Measurements from ENCODE around the gene MAPK14.
"Not testable (repeated sequence)": the region's sequence is repeated elsewhere in the genome, so short reads cannot be mapped to it uniquely, and the experiment has no call there.

Gene MAPK14

DNA sequence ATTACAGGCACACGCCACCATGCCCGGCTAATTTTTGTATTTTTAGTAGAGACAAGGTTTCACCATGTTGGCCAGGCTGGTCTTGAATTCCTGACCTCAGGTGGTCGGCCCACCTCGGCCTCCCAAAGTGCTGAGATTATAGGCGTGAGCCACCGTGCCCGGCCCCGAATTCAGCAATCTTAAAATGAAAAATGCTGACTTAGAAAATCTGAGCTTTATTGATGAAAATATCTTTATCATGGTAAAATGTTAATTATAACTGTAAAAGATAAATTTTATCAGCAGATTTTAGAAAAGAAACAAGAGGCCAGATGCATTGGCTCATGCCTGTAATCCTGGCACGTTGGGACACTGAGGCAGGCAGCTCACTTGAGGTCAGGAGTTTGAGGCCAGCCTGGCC lies 39.6 kb upstream of the MAPK14 start:
- not testable (repeated sequence) for H4K91ac ChIP-seq (ENCODE audit: low read length); H3K4me1 ChIP-seq (ENCODE audit: control insufficient read depth, insufficient read depth, low read depth, low read length); H3K36me3 ChIP-seq (ENCODE audit: control insufficient read depth in 1 of 2, insufficient read depth in 2 of 2, low read depth in 1 of 2, low read length in 2 of 2); H2BK5ac ChIP-seq (ENCODE audit: low read depth, low read length, poor library complexity, severe bottlenecking); H3K4me2 ChIP-seq (ENCODE audit: low read length, poor library complexity, severe bottlenecking); H3K27me3 ChIP-seq (ENCODE audit: control insufficient read depth in 1 of 2, insufficient read depth in 1 of 2, low read length in 2 of 2); H2BK15ac ChIP-seq (ENCODE audit: low read depth, poor library complexity, severe bottlenecking); H3K4ac ChIP-seq (ENCODE audit: low read depth in 1 of 2, low read length in 2 of 2); H2AK5ac ChIP-seq (ENCODE audit: low read length, severe bottlenecking); H3K9ac ChIP-seq (ENCODE audit: low read length); H3K27ac ChIP-seq (ENCODE audit: low read length, poor library complexity, severe bottlenecking); H3K18ac ChIP-seq (ENCODE audit: low read depth in 1 of 2, low read length in 2 of 2); H2BK120ac ChIP-seq (ENCODE audit: low read depth, low read length); H3K79me1 ChIP-seq (replicated peaks; ENCODE audit: low read length, poor library complexity, severe bottlenecking); H3K4me3 ChIP-seq (ENCODE audit: insufficient read depth in 1 of 2, low read depth in 1 of 2, low read length in 2 of 2); H2BK12ac ChIP-seq (ENCODE audit: low read length in 2 of 2); H3K14ac ChIP-seq (ENCODE audit: low read length in 2 of 2); H4K8ac ChIP-seq (ENCODE audit: low read length); H3K23ac ChIP-seq (ENCODE audit: low read length in 2 of 2); H2AFZ ChIP-seq (ENCODE audit: low read depth, low read length); DNase-seq; H3K9me3 ChIP-seq (ENCODE audit: control insufficient read depth, low read length)
- WGBS: 82% methylated on average over 9 of the region's 9 CpGs

DNA sequence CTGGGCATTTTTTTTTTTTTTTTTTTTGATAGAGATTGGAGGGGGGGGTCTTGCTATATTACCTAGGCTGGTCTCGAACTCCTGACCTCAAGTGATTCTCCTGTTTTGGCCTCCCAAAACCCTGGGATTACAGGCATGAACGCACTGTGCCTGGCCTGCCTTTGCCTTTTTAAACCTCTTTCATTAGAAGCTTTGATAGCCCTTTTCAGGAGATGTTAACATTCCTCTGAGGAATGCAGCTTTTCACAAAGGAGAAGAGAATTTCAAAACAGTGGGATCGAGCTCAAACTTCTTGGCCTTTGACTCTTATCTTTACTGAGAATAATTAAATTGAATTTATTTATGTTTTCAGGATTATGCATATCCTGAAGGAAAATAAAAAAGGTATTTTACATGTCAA lies 34.5 kb upstream of the MAPK14 start:
- Histone ChIP-seq H2BK15ac (ENCODE audit: low read depth, poor library complexity, severe bottlenecking) (no peak overlapping the region), H4K8ac (ENCODE audit: low read length) (no peak overlapping the region), H2BK5ac (ENCODE audit: low read depth, low read length, poor library complexity, severe bottlenecking) (no peak overlapping the region), H3K4ac (ENCODE audit: low read depth in 1 of 2, low read length in 2 of 2) (no peak overlapping the region), H3K79me1 (replicated peaks; ENCODE audit: low read length, poor library complexity, severe bottlenecking) (no peaks in the 10 kb centered on the region), H3K27ac (ENCODE audit: low read length, poor library complexity, severe bottlenecking) (no peak overlapping the region), H4K91ac (ENCODE audit: low read length) (no peak overlapping the region), H3K14ac (ENCODE audit: low read length in 2 of 2) (no peak overlapping the region), H2AK5ac (ENCODE audit: low read length, severe bottlenecking) (no peak overlapping the region), H3K27me3 (ENCODE audit: control insufficient read depth in 1 of 2, insufficient read depth in 1 of 2, low read length in 2 of 2) (no peaks in the 10 kb centered on the region), H3K4me1 (ENCODE audit: control insufficient read depth, insufficient read depth, low read depth, low read length) (no peaks in the 10 kb centered on the region), H3K9me3 (ENCODE audit: control insufficient read depth, low read length) (no peaks in the 10 kb centered on the region), H2BK12ac (ENCODE audit: low read length in 2 of 2) (no peak overlapping the region), H2AFZ (ENCODE audit: low read depth, low read length) (no peak overlapping the region), H3K18ac (ENCODE audit: low read depth in 1 of 2, low read length in 2 of 2) (no peak overlapping the region), H3K4me2 (ENCODE audit: low read length, poor library complexity, severe bottlenecking) (no peak overlapping the region), H3K23ac (ENCODE audit: low read length in 2 of 2) (no peak overlapping the region), H3K4me3 (ENCODE audit: insufficient read depth in 1 of 2, low read depth in 1 of 2, low read length in 2 of 2) (no peak overlapping the region), H2BK120ac (ENCODE audit: low read depth, low read length) (no peak overlapping the region), H3K36me3 (ENCODE audit: control insufficient read depth in 1 of 2, insufficient read depth in 2 of 2, low read depth in 1 of 2, low read length in 2 of 2) (no peaks in the 10 kb centered on the region), H3K9ac (ENCODE audit: low read length) (no peak overlapping the region)
- WGBS: 54% methylated on average over 2 of the region's 3 CpGs
- no peak for DNase-seq

DNA sequence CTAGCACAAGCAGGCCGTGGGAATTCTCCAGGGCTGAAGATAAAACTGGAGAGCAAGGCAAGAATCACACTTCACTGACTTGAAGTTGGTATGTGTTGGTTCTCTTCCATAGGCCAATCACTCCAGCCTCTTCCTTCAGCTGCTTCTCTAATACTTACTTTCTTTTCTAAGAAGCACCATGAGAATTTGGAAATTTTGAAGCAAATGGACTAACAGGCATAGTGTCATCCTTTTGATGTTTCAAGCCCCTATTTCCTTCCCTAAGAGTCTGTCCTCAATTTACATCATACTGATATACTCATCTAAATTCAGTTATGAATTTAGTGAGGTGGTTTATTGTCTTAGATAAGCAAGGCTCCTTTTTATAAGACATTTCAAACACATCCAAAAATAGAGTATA lies 27.2 kb upstream of the MAPK14 start:
- WGBS: no CpG with 5 or more reads among the region's 1 CpG
- Histone ChIP-seq H3K27me3 (ENCODE audit: control insufficient read depth in 1 of 2, insufficient read depth in 1 of 2, low read length in 2 of 2) (no peaks in the 10 kb centered on the region), H3K4me3 (ENCODE audit: insufficient read depth in 1 of 2, low read depth in 1 of 2, low read length in 2 of 2) (no peak overlapping the region), H2BK5ac (ENCODE audit: low read depth, low read length, poor library complexity, severe bottlenecking) (no peak overlapping the region), H3K14ac (ENCODE audit: low read length in 2 of 2) (no peak overlapping the region), H2AFZ (ENCODE audit: low read depth, low read length) (no peak overlapping the region), H4K8ac (ENCODE audit: low read length) (no peak overlapping the region), H2BK12ac (ENCODE audit: low read length in 2 of 2) (no peak overlapping the region), H3K36me3 (ENCODE audit: control insufficient read depth in 1 of 2, insufficient read depth in 2 of 2, low read depth in 1 of 2, low read length in 2 of 2) (no peaks in the 10 kb centered on the region), H3K9me3 (ENCODE audit: control insufficient read depth, low read length) (no peaks in the 10 kb centered on the region), H3K18ac (ENCODE audit: low read depth in 1 of 2, low read length in 2 of 2) (no peak overlapping the region), H3K79me1 (replicated peaks; ENCODE audit: low read length, poor library complexity, severe bottlenecking) (no peaks in the 10 kb centered on the region), H2BK120ac (ENCODE audit: low read depth, low read length) (no peak overlapping the region), H3K9ac (ENCODE audit: low read length) (no peak overlapping the region), H3K4me2 (ENCODE audit: low read length, poor library complexity, severe bottlenecking) (no peak overlapping the region), H3K23ac (ENCODE audit: low read length in 2 of 2) (no peak overlapping the region), H4K91ac (ENCODE audit: low read length) (no peak overlapping the region), H3K27ac (ENCODE audit: low read length, poor library complexity, severe bottlenecking) (no peak overlapping the region), H3K4me1 (ENCODE audit: control insufficient read depth, insufficient read depth, low read depth, low read length) (no peaks in the 10 kb centered on the region), H2AK5ac (ENCODE audit: low read length, severe bottlenecking) (no peak overlapping the region), H3K4ac (ENCODE audit: low read depth in 1 of 2, low read length in 2 of 2) (no peak overlapping the region), H2BK15ac (ENCODE audit: low read depth, poor library complexity, severe bottlenecking) (no peak overlapping the region)
- no peak for DNase-seq

DNA sequence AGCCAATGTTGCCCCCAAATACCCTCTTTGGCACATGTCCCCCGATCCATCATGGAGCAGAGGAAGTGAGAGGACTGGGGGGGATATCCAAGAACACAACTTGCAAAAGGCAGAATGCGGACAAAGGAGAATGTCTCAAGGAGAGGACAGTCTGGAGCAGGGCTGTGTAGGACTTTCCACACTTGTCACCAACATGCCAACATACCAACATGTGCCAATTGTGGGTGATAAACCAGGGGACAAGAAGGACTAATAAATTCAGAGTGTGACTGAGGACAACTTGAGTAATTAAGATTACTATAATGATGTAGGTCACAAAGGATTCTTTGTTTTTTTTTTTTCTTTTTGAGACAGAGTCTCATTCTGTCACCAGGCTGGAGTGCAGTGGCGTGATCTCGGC lies 11.9 kb upstream of the MAPK14 start:
- 93% methylated on average over 4 of the region's 4 CpGs for WGBS
- Histone ChIP-seq H2AFZ (ENCODE audit: low read depth, low read length) (no peak overlapping the region), H3K4me1 (ENCODE audit: control insufficient read depth, insufficient read depth, low read depth, low read length) (no peaks in the 10 kb centered on the region), H3K4me3 (ENCODE audit: insufficient read depth in 1 of 2, low read depth in 1 of 2, low read length in 2 of 2) (no peak overlapping the region), H3K4me2 (ENCODE audit: low read length, poor library complexity, severe bottlenecking) (no peak overlapping the region), H3K4ac (ENCODE audit: low read depth in 1 of 2, low read length in 2 of 2) (no peak overlapping the region), H3K79me1 (replicated peaks; ENCODE audit: low read length, poor library complexity, severe bottlenecking) (no peaks in the 10 kb centered on the region), H2BK5ac (ENCODE audit: low read depth, low read length, poor library complexity, severe bottlenecking) (no peak overlapping the region), H3K14ac (ENCODE audit: low read length in 2 of 2) (no peak overlapping the region), H3K23ac (ENCODE audit: low read length in 2 of 2) (no peak overlapping the region), H4K91ac (ENCODE audit: low read length) (no peak overlapping the region), H3K36me3 (ENCODE audit: control insufficient read depth in 1 of 2, insufficient read depth in 2 of 2, low read depth in 1 of 2, low read length in 2 of 2) (no peaks in the 10 kb centered on the region), H3K27me3 (ENCODE audit: control insufficient read depth in 1 of 2, insufficient read depth in 1 of 2, low read length in 2 of 2) (peaks cover 0 to 6% of the 10 kb centered on the region in 2 experiments), H3K9me3 (ENCODE audit: control insufficient read depth, low read length) (no peaks in the 10 kb centered on the region), H3K18ac (ENCODE audit: low read depth in 1 of 2, low read length in 2 of 2) (no peak overlapping the region), H2AK5ac (ENCODE audit: low read length, severe bottlenecking) (no peak overlapping the region), H2BK120ac (ENCODE audit: low read depth, low read length) (no peak overlapping the region), H3K9ac (ENCODE audit: low read length) (no peak overlapping the region), H2BK15ac (ENCODE audit: low read depth, poor library complexity, severe bottlenecking) (no peak overlapping the region), H3K27ac (ENCODE audit: low read length, poor library complexity, severe bottlenecking) (no peak overlapping the region), H2BK12ac (ENCODE audit: low read length in 2 of 2) (no peak overlapping the region), H4K8ac (ENCODE audit: low read length) (no peak overlapping the region)
- DNase-seq: no peak

All from mesenchymal stem cell (in vitro differentiated cells and primary cell).